Stimulated activated CD4-positive, alpha-beta T cell treated with anti-CD3 and anti-CD28 coated beads, TNF-alpha, amount 100 ng/mL, for 24 hours (primary cell): ENCODE results near the gene UBL7.

Experiments
- DNase-seq, 3 experiments: peaks; one replicate each; pipeline ENCODE4 v3.0.0-alpha.2; 2020; ENCODE audit warnings: low read depth in 3 of 3

Gene UBL7

DNA sequence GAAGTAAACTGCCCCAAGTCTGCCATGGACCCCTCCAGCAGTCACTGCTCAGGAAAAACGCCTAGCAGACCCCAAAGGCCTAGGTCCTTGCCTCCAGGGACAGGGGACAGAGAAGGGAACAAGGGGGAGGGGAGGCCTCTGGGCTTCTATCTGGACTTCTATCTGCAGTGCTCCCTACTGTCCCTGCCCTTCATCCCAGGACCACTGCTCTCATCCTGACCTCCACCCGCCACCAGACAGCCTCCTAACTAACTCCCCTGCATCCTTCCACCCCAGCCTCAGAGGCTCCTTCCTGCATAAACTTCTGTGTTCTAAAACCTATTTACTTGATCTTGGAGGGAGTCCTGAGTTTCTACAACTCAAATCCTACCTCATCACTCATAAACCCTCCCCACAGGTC lies 52.6 kb downstream of the UBL7 start:
- no peak for DNase-seq

DNA sequence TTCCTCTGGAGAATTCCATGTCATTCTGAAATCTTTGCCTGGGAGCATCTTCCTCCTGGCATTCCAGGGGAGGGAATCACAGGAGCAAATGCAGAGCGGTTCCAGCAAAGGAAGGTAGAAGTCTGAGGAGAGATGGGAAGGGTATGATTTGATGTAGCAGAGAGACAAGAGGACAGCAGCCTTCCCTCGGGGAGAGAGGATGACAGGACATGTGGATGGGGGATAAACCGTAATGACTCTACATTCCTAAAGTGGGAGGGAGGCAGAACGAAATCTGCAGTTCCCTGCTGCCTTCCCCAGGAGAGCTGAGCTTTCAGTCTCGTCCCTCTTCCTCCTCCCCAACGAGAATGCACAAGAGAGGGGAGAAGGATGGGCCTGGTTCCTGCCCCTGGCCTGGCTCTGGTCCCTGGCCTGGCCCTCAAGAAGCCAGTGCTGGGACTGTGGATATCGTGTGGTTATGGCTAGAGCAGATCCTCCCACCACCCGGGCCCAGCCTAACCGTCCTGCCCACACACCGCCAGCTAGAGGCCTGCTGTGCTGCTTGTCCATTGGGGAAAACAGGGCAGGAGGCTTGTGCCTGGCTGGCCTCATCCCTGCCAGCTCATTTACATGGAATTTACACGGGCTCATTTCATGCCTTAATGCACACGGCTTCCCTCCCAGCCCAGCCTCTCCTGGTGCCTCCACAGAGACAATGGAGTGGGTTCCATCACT lies 53.8 kb downstream of the UBL7 start:
- DNase-seq: no peak

DNA sequence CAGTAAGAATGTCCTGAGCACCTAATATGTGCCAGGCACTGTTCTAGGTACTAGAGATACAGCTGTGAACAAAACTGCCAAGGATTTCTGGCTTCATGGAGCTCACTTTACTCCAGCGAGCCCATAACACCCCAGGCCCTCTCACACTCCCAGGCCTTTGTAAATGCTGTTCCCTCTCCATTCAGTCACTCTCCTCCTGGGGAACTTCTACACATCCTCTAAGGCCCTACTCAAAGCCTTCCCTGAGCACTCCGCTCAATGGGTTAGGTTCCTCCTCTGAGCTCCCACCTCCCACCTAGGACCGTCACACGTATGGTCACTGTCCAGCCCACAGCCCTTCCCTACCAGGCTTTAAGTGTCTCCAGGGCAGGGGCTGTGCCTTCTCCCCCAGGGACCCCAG lies 54.4 kb downstream of the UBL7 start:
- DNase-seq: no peak

DNA sequence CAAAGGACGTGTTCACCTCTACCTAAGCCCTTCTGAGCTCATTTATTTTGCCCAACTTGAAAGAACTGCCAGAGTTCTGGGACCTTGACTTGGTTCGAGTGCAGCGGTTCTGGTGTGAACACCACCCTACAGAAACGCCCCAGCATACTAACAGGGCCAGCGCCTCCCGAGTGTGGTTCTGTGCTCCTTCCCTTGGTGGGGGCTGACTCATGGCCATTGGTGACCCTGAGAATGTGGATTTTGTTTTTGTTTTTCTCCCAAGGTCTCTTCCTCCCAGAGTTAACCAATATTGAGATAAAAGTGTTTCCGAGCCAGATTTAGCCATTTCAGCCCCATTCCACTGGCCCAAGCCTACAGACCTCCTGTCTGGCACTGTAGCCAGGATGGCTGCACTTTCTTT lies 55.1 kb downstream of the UBL7 start:
- no peak for DNase-seq

DNA sequence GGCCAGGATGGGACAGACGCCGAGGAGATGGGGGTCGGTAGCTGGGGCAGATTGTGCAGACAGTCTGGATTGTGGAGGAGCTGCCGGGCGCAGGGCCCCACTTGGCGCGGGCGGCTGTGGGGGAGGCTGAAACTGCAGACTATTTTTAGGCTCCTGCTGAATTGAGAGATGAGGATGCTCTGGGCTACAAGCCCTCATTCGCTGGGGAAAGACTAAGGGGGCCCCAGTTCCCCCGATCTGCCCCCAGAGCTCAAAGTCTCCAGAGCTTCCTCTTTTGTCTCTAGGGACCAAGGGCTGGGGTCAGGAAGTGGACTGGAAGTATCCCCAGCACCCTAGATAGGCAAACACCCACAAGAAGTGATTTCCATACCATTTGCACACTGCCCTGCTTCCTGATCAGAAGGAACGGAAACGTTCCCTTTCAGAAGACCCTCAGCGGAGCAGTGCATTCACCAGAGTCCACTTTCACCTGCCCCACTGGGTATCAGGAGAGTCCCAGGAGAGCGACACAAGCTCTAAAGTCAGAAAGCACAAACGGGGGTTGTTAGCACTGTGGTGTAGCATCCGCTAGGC lies 56.9 kb downstream of the UBL7 start:
- no peak for DNase-seq

DNA sequence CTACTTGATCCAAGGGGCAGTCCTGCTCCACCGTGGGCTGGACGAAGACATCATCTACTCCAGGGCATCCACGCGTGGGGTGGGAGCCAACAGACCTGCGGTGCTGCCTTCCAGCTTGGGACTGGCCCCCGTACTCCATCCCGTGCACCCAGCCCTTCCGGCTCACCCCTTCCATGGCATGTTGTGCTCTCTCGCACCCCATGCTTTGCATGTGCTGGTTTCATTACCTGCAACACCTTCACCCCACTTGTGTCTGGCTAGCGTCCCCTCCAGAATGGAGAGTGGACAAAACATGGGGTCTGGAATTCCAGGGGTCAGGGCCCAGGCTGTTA lies 57.4 kb downstream of the UBL7 start:
- no peak for DNase-seq

DNA sequence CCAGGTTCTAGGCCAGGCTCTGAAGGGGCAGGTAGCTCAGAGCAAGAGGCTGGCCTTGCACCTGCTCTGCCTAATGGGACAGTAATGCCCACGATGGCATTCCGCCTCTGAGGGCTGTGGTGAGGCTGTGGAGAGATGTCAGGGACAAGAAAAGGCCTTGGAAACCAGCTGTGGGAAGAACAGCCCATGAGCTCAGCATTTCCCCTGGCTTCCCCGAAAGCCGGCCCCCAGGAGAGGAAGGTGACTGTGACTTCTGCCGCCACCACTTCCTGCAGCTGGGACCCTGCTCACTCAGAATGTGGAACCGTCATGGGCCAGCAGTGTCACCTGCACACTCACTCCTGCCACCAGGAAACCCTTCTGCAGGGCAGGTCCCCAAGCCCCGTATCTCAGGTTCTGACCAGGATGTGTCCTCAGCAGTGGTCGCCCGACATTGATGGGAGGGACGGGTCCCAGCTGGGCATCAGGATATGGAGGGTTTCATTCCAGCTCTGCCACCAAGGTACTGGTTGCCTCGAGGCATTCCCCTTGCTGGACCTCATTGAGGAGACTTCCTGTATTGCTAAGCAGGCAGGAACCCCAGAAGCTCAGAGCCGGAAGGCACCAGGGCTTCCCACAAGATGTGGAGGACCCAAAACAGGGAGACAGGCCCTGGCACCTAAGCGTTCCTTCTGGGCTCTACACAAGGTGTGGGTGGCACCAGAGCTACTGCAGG lies 57.9 kb downstream of the UBL7 start:
- peak; percentile 65 to 90 (median 68) for DNase-seq

DNA sequence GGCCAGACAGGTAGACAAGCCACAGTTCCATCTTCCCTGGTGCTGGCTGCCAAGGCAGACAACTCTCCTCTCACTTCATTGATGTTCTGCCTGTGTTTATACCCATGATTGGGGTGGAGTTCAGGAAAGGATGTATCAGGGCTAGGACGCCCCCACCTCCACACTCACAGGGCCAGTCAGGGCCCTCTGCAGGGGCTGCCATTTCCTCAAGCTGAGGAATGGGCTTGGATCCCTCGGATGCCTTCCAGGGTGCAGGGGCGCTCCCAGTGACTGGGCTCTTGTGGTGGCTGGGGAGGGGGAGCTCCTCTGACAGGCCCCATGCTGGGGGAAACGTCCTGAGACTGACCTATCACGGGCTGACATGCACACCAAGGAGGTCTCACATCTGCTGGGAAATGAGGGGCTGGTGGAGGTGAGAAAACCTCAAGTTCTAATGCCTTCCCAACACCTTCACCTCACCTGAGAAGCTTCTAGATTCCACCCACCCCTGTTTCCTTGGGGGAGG lies 58.6 kb downstream of the UBL7 start:
- peak in 1 of 3 experiments; percentile 32 for DNase-seq

DNA sequence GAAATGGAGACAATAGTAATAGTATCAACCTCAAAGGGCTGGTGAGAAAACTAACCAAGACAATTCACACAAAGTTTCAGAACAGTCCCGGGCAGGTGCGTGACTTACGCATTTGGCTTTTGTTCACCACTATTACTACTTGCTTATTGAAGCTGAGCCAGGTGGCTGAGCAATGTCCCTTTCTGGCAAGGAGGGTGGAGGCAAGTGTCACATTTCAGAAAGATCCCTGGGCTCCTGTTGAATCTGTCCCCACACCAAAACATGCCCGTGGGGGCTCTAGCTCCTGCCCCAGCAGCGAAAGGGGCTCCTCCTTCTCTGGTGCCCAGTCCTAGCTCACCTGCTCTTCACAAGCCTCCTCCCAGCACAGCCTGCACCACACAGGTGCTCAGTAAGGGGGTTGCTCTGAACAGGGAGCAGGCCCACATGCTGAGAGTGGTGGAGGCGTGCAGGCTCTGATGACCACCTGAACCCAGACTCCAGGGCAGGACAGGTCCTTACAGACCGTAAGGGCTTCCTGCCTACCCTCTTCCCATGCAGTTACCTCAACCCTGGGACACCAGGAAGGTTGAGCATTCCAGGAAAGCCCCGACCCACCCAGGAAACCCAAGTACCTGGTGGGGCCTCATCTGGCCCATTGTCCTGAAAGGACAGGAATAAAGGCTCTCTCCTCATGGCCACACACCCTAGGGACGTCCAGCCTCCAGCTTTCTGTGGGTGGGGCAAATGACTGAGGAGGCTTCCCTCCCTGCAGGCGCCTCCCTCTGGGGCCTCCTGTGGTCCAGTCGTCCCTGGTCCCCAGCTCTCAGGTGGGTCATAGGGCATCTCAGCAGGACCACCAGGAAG lies 59.8 kb downstream of the UBL7 start:
- peak in 1 of 3 experiments; percentile 57 for DNase-seq

DNA sequence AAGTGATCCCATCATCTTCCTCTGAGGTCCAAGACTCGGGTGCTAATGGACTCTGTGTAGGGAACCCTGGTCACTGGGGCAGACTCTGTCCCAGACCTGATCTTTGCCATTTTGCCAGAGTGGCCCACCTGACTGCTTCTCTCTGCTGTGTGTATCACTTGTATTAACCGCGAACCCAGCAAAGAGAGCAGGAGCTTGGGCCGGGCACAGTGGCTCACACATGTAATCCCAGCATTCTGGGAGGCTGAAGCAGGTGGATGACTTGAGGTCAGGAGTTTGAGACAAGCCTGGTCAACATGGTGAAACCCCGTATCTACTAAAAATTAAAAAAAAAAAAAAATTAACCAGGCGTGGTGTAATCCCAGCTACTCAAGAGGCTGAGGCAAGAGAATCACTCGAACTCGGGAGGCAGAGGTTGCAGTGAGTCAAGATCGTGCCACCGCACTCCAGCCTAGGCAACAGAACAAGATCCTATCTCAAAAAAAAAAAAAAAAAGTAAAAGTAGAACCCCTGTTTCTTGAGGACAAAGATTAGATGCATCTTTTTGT lies 60.6 kb downstream of the UBL7 start:
- DNase-seq: no peak

DNA sequence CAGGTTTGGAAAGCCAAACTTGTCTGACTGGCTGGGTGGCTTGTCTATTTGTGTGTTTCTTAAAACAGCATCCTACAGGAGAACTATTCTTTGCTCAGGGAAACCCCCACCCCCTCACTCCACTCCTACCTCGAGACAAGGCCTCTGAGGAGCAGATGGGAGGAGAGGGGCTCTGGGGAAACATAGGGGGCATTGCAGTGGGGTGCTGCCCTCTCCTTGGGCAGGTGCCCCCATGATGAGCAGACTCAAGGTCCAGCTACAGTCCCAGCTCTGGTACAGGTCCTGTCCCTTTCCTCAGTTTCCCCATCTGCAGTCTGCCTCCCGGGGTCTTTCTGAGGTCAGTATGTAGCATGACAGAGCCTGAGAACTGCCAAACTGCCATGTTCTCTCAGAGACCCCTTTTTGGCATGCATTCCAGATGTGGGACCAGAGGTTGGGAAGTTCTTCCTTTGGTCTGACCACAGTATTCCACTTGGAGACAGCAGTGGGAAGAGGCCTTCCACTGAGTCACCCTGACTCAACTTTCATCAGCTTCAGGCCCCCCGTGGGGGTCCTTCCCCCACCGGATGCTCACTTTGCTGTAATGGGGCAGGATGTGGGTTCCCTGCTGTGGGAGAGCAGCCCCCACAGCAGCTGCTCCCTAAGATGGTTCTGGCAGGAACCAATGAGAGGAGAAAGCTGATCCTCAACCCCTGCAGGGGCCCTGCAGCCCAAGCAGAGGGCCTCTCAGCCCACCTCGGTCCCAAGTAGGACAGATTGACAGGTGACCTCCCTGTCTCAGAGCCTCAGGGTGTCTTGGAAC lies 61.2 kb downstream of the UBL7 start:
- DNase-seq: peak in 1 of 3 experiments; percentile 65

DNA sequence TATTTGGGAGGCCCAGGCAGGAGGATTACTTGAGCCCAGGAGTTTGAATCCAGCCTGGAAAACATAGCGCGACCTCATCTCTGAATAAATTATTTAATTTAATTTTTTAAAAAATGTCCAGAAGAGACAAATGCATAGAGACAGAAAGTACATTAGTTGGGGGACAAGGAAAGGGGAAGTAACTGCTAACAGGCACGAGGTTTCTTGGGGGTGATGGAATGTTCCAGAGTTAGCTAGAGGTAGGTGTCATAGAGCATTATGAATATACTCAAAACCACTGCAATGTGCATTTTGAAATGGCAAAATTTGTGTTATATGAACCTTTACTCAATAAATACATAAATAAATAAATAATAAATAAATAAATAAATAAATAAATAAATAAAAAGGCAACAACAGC lies 61.9 kb downstream of the UBL7 start:
- no peak for DNase-seq

DNA sequence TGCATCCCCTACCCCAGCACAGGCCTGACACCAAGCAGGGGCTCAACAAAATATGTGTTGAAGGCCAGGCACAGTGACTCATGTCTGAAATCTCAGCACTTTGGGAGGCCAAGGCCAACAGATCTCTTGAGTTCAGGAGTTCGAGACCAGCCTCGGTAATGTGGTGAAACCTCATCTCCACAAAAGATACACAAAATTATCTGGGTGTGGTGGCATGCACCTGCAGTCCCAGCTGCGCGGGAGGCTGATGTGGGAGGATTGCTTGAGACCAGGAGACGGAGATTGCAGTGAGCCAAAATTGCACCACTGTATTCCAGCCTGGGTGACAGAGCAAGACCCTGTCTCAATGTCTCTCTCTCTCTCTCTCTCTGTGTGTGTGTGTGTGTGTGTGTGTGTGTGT lies 62.8 kb downstream of the UBL7 start:
- DNase-seq: no peak

DNA sequence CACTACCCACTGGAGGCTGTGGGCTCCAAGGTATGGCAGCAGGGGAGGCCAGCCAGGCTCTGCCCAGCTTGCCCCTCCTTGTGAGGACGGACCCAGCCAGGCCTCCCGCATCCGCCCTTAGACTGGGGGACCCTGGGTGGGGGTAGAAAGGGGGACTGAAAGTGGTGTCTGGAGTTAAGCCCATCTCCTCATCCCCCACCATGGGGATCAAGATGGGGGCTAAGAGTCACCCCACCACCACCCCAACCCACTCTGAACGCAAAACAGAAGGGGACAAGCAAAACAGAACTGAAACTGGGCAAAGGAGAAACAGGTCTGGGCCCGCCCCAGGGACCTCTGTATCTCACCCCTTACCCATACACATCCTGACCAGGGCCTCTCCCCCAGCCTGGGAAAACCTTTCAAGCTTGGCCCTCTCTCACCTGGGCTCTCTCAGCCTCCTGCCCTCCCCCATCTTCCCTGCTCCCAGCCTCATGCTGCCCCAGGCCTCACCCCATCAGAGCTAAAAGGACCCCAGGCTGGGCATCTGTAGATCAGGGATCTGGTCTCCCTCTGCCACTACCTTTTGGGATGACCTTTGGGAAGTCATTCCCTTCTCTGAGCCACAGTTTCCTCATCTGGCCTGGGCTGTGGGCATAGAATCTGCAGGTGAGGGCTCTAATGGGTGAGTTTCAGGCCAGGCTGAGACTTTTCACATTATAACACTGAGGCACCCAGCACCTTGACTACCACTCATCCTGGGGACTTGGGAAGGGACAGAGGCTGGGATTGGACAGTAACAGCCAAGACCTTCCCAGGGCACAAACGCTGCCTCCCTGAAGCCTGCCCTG lies 63.5 kb downstream of the UBL7 start:
- DNase-seq: no peak

DNA sequence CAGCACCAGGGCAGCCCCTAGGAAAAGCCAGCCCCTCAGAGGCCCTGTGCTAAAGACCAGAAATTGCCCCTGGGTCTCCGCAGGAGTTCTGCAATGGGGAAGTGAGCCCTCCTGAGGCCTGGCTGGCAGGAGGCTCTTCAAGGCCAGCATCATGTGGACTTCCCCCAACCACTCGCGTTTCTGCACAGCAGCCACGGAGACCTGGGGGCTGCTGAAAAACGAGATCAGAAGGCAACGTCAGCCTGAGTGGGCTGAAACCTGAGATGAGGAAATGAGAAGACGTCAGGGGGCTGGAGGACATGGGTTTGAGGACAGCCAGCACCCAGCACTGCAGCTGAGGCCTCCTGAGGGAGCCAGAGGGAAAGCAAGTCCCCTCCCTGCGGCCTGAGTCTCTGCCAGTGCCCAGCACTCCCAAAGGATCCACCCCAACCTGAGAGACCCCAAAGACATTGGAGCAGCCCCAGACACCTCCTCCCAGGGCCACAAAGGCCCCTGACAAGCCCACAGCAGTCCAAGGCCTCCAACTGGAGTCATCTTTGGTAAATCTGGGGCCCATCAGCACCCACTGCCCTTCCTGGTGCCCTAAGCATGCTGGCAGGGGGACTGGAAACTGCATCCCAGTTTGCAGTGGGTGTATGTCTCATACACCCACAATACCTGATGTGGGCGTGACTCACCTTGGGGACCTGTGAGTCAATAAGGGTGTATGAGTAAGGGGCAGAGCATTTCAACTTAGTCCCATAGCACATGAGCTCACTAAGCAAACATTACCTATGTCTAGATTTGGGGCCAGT lies 64.3 kb downstream of the UBL7 start:
- DNase-seq: peak in 1 of 3 experiments; percentile 66

DNA sequence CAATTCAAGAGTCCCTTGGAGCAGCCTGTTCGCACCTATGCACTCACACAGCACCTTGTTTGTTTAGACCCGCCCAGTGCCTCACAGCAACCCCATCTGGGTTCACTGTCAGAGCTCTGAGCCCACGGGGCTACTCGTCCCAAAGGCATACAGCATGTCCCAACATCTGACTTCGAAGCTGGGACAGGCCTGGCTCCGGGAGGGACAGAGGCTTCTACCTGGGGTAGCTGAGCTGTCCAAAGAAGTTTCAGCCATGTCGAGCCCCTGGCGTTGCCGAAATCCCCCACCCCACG lies 64.9 kb downstream of the UBL7 start:
- no peak for DNase-seq
